Right ventricle myocardium inferior (tissue), 1 donor: ENCODE data around the gene PEX19. TPM values are rescaled to one million over a fixed set of nuclear protein-coding genes. Genes with fewer than 3 reads are reported as not detected.
"Not testable (repeated sequence)": the region's sequence is repeated elsewhere in the genome, so short reads cannot be mapped to it uniquely, and the experiment has no call there.

ENCODE experiments used
- ATAC-seq: fragments of 200-7000 bp; cut with Tn5 transposase; one replicate; pipeline ENCODE4 v1.9.1; 2020; ENCODE audit warnings: mild to moderate bottlenecking, moderate library complexity
- DNase-seq: peaks from one replicate; pipeline ENCODE4 v3.0.0; 2021; ENCODE audit errors: missing footprints
- intact Hi-C: fragments of 100-400 bp; cut with DNase I; formaldehyde crosslinking; loops from one replicate; pipeline ENCODE4 v1.11.0; 2022
- long read RNA-seq: library from polyadenylated mRNA; unstranded; transcript quantifications from one replicate; pipeline ENCODE4 v2.0.0, GENCODE V29; 2021
- total RNA-seq: library from RNA; stranded (reverse); fragmentation: NEBNext Ultra II Directional; extraction: Animal tissue kit (Norgen Biotek cat#: 25700); gene quantifications from one replicate; pipeline ENCODE4 v1.2.1, GENCODE V29; 2021
- donor health status: DM: no; HTN: yes; CAD: no; lungs with severe emphysema.

PEX19 gene
- total RNA-seq: 102 TPM
- long read RNA-seq, transcript PEX19-201 (8 exons, 3,661 nt): major isoform, 59 of 66 reads
- long read RNA-seq, partial matches to known transcripts: 2 of 66 reads
- long read RNA-seq, other reads (novel, unspliced or antisense): 2 of 66 reads

GRCh38 chr1:160284782-160285344 is at the start of gene PEX19:
Gene PEX19, minus strand, starts transcription at chr1:160285133. Its CDS starts 9 bp downstream, at chr1:160285124.
- intact Hi-C loops: loop anchor here (2.0 kb wide), 1 partner anchor 22 kb away; the partner anchor contains the start of gene DCAF8
- ATAC-seq: peak; percentile 99

GRCh38 chr1:160332516-160332915 is 47.6 kb upstream of the PEX19 start:
- DNase-seq (no peak), ATAC-seq (no peak)
- intact Hi-C loops: no loop called here

More at GRCh38 chr1:160284782-160285344, at the start of gene PEX19:
- peak; percentile 97 for DNase-seq

- intact Hi-C loops: no loop called here
- no peak for ATAC-seq
- DNase-seq: no peak
Observed at GRCh38 chr1:160330119-160330518, 45.2 kb upstream of the PEX19 start.

GRCh38 chr1:160328184-160328583 is 43.3 kb upstream of the PEX19 start:
- ATAC-seq (no peak), DNase-seq (no peak)
- intact Hi-C loops: no loop called here

GRCh38 chr1:160326418-160326817 is 41.5 kb upstream of the PEX19 start:
- intact Hi-C loops: no loop called here

GRCh38 chr1:160325252-160325651 is 40.3 kb upstream of the PEX19 start:
- DNase-seq: no peak
- ATAC-seq: no peak
- intact Hi-C loops: no loop called here

More at GRCh38 chr1:160326418-160326817, 41.5 kb upstream of the PEX19 start:
- DNase-seq (no peak), ATAC-seq (no peak)

- ATAC-seq: no peak
- no peak for DNase-seq
- intact Hi-C loops: no loop called here
Observed at GRCh38 chr1:160322831-160323230, 37.9 kb upstream of the PEX19 start.

- ATAC-seq (no peak), DNase-seq (no peak)
- intact Hi-C loops: no loop called here
Observed at GRCh38 chr1:160315359-160315758, 30.4 kb upstream of the PEX19 start.

GRCh38 chr1:160309571-160309970 is 24.6 kb upstream of the PEX19 start:
- intact Hi-C loops: no loop called here
- DNase-seq: no peak
- ATAC-seq: no peak

- no peak for ATAC-seq
- intact Hi-C loops: no loop called here
- no peak for DNase-seq
Observed at GRCh38 chr1:160309185-160309557, 24.2 kb upstream of the PEX19 start.

- ATAC-seq (peak; percentile 31), DNase-seq (no peak)
- intact Hi-C loops: no loop called here
Observed at GRCh38 chr1:160308451-160309184, 23.7 kb upstream of the PEX19 start.

- ATAC-seq (peak; percentile 68), DNase-seq (no peak)
- intact Hi-C loops: no loop called here
Observed at GRCh38 chr1:160307118-160307791, 22.3 kb upstream of the PEX19 start.

- ATAC-seq (no peak), DNase-seq (no peak)
- intact Hi-C loops: no loop called here
Observed at GRCh38 chr1:160300173-160300572, 15.2 kb upstream of the PEX19 start.

GRCh38 chr1:160296036-160296435 is 11.1 kb upstream of the PEX19 start:
- no peak for DNase-seq
- no peak for ATAC-seq
- intact Hi-C loops: no loop called here

- intact Hi-C loops: loop anchor here (5.0 kb wide), 1 partner anchor 44 kb away; no protein-coding TSS in a partner anchor
- DNase-seq (no peak), ATAC-seq (no peak)
Observed at GRCh38 chr1:160293020-160293968, 8.4 kb upstream of the PEX19 start.

GRCh38 chr1:160291248-160292220 is 6.6 kb upstream of the PEX19 start:
- ATAC-seq: peak; percentile 85
- no peak for DNase-seq
- intact Hi-C loops: loop anchor here (1.0 to 5.0 kb wide), 3 partner anchors 46 to 191 kb away; no protein-coding TSS in a partner anchor

- intact Hi-C loops, ATAC-seq: not testable (repeated sequence)
Observed at GRCh38 chr1:160287769-160288168, 2.8 kb upstream of the PEX19 start.

More at GRCh38 chr1:160287769-160288168, 2.8 kb upstream of the PEX19 start:
- not testable (repeated sequence) for DNase-seq
